GM12865 (cell line): ENCODE results near the gene GRK1.

ENCODE experiments used
- DNase-seq: peaks from one replicate; pipeline ENCODE4 v3.0.0; 2010; ENCODE audit warnings: low read depth
- H3K4me3 ChIP-seq: 2 replicates; pipeline ENCODE4 v1.5.1; 2011; ENCODE audit warnings: mild to moderate bottlenecking, low read depth, low read length, control low read depth
- CTCF ChIP-seq: IDR thresholded peaks from 2 replicates; pipeline ENCODE4 v1.5.1; 2011; ENCODE audit warnings: low read length, control low read depth, low read depth, inconsistent platforms; ENCODE audit not compliant: insufficient read depth; ENCODE audit errors: missing control alignments

Gene GRK1

GRCh38 chr13:113655346-113656002 lies 11.5 kb upstream of the GRK1 start:
- DNase-seq, result no peak
- no peak for TF ChIP-seq CTCF
- H3K4me3 ChIP-seq, result no peak overlapping the region

GRCh38 chr13:113656003-113656588 lies 10.9 kb upstream of the GRK1 start:
- no peak for DNase-seq
- TF ChIP-seq CTCF, result no peak
- H3K4me3 ChIP-seq, result no peak overlapping the region

- no peak for DNase-seq
- no peak for TF ChIP-seq CTCF
- H3K4me3 ChIP-seq, result no peak overlapping the region
These were observed 10.0 kb upstream of the GRK1 start for GRCh38 chr13:113656831-113657671.

GRCh38 chr13:113657851-113658741 lies 8.9 kb upstream of the GRK1 start, which contains the start of gene ATP4B:
TSS of gene ATP4B (minus strand) at chr13:113658198. CDS start at chr13:113658144, 54 bp downstream.
- DNase-seq, result no peak
- TF ChIP-seq CTCF, result no peak
- H3K4me3 ChIP-seq, result no peak within 1 kb of the TSS

- no peak for TF ChIP-seq CTCF
- DNase-seq, result no peak
- H3K4me3 ChIP-seq, result no peak overlapping the region
These were observed 8.2 kb upstream of the GRK1 start for GRCh38 chr13:113658836-113659235.

- no peak overlapping the region for H3K4me3 ChIP-seq
These were observed 7.7 kb upstream of the GRK1 start for GRCh38 chr13:113659337-113659736.

More at GRCh38 chr13:113659337-113659736, 7.7 kb upstream of the GRK1 start:
- TF ChIP-seq CTCF, result no peak
- no peak for DNase-seq
